WI38 (cell line): ENCODE results near the gene BEST3.
"Not testable (repeated sequence)": the region's sequence is repeated elsewhere in the genome, so short reads cannot be mapped to it uniquely, and the experiment has no call there.

ENCODE experiments used
- H3K4me3 ChIP-seq: 2 replicates; pipeline ENCODE4 v1.5.1; 2011; ENCODE audit warnings: low read depth, mild to moderate bottlenecking, control low read depth, low read length
- CTCF ChIP-seq: IDR thresholded peaks from 2 replicates; pipeline ENCODE4 v1.5.1; 2012; ENCODE audit warnings: low read depth, mild to moderate bottlenecking, control low read depth, low read length

BEST3 gene

GRCh38 chr12:69619050-69619449, 80.1 kb downstream of the BEST3 start:
- H3K4me3 ChIP-seq: no peak overlapping the region
- no peak for TF ChIP-seq CTCF

- TF ChIP-seq CTCF: no peak
- H3K4me3 ChIP-seq: no peak overlapping the region
These were observed 83.1 kb downstream of the BEST3 start for GRCh38 chr12:69616025-69616424.

GRCh38 chr12:69613351-69613750, 85.8 kb downstream of the BEST3 start:
- H3K4me3 ChIP-seq: no peak overlapping the region
- no peak for TF ChIP-seq CTCF

GRCh38 chr12:69610729-69611128, 88.4 kb downstream of the BEST3 start, which contains the start of gene LRRC10:
Gene LRRC10 (minus strand): TSS chr12:69610907. CDS start chr12:69610838, 69 bp downstream.
- H3K4me3 ChIP-seq: no peak within 1 kb of the TSS
- TF ChIP-seq CTCF: no peak

GRCh38 chr12:69610126-69610525, 89.0 kb downstream of the BEST3 start:
- no peak for TF ChIP-seq CTCF
- H3K4me3 ChIP-seq: no peak overlapping the region

GRCh38 chr12:69608114-69608513, 91.0 kb downstream of the BEST3 start:
- H3K4me3 ChIP-seq: no peak overlapping the region
- TF ChIP-seq CTCF: no peak

- H3K4me3 ChIP-seq: not testable (repeated sequence)
These were observed 94.8 kb downstream of the BEST3 start for GRCh38 chr12:69604275-69604674.
